T1000 (cell line): Measurements from ENCODE around the gene BRME1.

ENCODE experiments used
- DNase-seq: peaks from one replicate; lab custom pipeline; 2025; ENCODE audit warnings: mixed read lengths; lab: John Stamatoyannopoulos, UW

Gene BRME1

GRCh38 chr19:13887018-13887436 lies 18.9 kb downstream of the BRME1 start:
- no peak for DNase-seq

DNA sequence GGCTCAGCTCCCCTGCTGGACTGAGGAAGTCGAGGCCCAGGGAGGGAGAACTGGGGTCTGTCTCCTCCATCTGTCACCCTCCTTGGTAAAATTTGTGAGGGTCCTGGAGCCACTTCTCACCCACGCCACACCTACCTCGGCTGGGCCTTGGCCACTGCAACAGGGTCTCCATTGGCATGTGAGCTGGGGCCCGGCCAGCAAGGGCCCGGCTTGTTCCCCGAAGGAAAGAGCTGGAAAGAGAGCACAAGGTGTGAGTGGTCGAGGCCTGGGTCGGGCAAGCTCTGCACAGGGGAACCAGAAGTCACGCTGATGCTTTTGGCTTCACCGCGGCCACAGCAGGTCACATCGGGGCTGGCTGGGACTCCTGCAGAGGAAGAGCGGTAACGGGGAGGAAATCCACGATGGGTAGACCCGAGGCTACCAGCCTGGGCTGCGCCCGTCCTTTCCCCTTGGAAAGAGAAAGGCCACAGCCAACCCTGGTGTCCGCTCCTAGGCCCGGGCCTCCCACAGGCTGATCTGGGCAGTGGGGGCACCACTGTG lies 20.0 kb downstream of the BRME1 start:
- DNase-seq, result no peak

GRCh38 chr19:13884726-13885591 lies 21.0 kb downstream of the BRME1 start:
- no peak for DNase-seq

DNA sequence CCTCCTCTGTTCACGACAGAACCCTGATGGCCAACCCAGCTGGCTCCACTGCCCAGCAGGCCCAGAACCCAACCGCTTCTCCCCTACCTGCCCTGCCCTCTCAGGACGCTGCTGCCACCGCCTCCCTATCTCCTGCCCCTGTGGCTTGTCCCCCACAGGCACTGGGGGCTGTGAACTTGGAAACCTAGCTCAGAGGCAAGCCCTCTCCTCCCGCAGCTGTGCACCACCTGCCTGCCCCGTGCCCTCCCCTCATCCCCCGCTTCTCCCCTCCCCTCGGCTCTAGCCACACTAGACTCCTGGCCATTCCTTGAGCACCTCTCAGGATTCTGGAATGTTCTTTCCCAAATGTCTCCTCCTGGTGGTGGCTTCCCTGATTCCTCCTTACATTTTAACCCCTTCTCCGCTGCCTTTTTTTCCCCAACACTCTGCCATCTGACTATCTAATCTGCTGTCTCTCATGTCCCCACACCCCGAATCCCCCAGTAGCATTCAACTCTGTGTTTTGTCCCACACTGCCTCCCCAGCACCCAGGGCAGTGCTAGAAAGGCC lies 22.3 kb downstream of the BRME1 start:
- no peak for DNase-seq

DNA sequence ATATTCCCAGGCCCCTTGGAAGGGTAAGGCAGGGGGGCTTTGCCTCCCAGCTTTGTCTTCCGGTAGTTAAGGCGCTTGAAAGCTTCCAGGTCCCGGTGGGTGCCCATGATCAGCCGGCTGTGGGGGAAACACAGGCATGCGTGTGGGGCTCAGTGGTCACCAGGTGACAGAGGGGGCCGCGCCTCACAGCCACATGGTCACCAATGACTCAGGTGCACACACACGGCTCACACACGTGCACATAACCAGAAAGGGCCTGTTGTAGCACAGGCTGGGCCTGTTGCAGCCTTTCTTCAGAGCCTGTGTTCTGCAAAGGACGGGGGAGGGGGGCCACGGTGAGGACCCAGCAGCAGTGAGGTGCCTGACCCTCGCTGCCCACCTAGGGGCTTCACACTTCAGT lies 23.1 kb downstream of the BRME1 start:
- DNase-seq, result no peak

GRCh38 chr19:13882419-13882795 lies 23.5 kb downstream of the BRME1 start:
- DNase-seq, result no peak

DNA sequence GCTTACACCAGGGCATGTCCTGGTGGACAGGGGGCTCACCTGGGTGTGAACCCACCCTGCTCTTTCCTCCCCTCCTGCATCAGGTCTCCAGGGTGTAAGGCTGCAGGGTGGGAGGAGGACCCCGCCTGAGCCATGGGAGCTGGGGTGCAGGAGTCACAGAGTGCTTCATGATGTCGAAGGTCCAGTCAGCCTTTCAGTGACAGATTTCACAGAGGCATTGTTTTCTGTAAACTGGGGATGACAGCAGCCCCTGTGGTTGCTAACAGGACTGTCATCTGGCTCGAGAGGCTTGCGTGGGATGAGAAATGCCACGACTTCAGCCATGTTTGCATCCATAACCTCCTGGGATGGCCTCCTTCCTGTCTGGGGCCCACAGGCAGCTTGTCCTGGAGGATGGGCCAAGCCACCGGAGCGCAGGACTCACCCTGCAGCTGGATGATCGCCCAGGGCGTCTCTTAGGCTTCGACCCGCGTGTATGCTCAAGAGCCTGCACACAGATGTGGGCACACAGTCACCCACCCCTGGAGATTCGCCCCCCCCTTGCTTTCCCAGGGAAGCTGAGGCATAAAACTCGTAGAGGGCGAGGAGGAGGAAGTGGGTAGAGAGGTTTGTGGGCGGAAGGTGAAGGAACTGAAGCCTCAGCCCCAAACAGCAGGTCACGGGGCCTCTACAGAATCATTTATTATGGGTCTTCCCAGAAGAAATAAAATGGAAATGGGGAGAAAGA lies 24.1 kb downstream of the BRME1 start:
- DNase-seq, result no peak

DNA sequence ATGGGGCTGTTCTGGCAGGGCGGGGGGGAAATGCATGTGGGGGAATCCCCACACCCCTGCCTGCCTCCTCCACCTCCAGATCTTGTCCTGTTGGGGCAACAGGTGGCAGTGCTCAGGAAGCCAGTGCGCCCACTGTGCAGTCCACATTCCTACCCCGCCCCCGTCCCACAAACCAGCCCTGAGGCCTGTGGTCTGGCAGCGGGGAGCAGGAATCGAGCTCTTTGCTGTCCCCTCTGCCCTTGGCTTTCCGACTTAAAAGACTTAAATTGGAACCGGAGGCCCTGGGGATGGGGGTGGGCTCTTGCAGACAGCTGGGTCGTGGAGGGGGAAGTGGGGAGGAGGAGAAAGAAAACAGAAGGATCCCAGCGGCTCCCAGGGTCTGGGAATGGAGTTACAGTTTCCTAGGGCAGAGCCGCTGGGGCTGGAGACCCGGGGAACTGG lies 24.6 kb downstream of the BRME1 start:
- DNase-seq, result no peak

DNA sequence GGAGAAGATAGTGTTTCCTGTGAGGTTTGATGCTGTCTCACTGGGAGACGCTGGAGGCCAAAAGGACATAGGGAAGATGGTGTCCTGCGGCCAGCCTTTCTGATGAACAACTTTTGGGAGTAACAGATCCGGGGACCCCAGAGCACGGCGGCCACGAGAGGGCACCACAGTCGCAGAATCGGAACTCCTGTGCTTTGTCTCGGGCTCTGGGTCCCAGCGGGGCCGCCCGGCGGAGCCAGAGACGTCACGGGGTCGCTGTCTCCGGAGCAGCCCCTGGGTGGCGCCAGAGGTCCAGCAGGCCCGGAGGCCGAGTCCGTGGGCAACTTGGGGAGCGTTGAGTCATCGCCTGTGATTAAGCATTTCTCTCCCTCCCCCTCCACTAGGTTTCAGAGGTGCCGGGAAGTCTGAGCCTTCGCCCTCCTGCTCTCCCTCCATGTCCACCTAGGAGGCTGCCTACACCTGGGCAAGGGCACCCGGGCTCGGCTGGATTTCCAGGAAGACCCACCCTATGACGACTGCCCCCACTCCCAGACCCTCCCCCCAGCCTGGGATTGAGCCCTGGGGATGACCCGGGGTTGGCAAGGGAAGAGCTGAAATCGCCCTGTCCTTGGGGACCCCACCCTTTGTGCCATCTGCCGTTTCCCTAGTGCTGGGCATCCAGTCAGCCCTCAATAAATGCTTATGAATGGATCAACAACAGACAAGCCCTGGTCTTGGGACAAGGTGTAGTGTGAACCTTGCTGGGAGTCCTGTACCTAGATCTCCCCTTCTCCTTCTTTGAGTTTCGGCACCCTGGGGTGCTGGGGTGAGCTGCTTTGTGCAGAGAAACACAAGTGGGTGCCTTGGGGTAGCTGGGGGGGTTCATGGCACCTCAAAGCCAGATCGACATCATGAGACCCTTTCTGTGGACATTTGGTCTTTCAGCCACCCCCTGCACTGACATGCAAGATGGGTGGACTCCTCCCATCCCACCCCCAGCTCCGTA lies 25.6 kb downstream of the BRME1 start:
- DNase-seq, result peak; percentile 98

DNA sequence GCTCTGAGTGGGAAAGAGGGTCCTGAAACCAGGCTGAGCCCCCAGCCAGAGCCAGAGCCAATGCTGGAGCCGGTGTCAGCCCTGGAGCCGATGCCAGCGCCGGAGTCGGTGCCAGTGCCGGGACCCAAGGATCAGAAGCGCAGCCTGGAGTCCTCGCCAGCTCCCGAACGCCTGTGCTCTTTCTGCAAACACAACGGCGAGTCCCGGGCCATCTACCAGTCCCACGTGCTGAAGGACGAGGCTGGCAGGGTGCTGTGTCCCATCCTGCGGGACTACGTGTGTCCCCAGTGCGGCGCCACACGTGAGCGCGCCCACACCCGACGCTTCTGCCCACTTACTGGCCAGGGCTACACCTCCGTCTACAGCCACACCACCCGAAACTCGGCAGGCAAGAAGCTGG lies 28.6 kb downstream of the BRME1 start:
- DNase-seq, result no peak

DNA sequence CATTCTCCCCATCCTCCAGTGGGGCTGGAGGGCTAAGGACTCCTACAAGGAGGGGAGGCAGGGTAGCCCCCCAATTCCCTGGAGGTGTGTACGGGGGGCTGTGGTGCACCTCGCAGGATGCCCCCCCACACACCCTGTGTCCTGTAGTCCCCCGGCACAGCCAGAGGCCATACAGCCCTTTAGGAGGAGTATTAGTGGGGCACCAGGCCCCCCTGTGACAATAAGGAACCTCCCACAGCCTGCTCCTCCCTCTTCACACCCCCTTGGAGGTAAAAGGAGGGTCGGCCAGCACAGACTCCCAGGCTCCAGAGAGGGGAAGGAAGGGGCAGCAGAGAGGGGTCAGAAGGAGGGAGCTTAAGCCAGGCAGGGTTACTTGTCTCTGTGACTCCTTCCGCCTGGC lies 29.1 kb downstream of the BRME1 start, which contains the start of gene NANOS3:
Gene NANOS3 (plus strand): TSS at position 301 of the 400 bp plus-strand sequence. CDS start 115 bp downstream, outside the sequence.
- no peak for DNase-seq

DNA sequence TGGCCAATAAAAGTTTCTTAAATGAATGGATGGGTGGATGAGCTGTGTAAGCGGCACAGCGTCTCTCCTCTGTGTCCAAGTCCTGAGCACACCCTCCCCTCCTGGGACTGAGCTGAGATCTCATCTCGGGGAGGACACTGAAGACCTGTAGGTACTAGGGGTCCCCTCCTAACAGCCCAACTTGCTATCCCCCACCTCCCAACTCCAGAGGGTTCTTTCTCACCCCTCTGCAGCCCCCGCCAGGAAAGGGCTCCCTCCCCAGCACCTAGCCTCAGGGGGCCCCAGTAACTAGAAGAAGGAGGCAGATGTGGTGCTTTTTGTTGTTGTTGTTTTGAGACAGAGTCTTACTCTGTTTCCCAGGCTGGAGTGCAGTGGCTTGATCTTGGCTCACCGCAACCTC lies 30.1 kb downstream of the BRME1 start:
- no peak for DNase-seq

GRCh38 chr19:13873834-13874515 lies 31.9 kb downstream of the BRME1 start:
- DNase-seq, result no peak

GRCh38 chr19:13872695-13873389 lies 33.1 kb downstream of the BRME1 start:
- DNase-seq, result no peak

- DNase-seq, result no peak
Measured at GRCh38 chr19:13872339-13872694, 33.6 kb downstream of the BRME1 start.

DNA sequence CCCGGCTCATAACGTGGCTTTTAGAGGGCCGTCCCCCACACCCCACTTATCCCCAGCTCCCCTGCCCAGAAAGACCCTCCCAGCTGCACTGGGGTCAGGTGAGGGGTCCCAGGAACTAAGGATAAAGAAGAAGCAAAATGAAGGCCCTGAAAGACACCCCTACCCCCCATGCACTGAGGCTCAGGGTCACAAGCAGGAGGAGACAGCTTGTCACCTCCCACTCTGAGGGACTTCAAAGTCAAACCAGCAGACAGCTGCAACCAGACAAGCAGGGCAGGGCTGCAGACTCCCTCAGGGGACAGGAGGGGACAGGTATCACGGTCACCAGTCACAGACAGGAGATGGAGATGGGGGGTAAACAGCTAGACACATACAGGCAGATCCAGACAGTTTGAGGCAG lies 35.0 kb downstream of the BRME1 start:
- DNase-seq, result no peak

DNA sequence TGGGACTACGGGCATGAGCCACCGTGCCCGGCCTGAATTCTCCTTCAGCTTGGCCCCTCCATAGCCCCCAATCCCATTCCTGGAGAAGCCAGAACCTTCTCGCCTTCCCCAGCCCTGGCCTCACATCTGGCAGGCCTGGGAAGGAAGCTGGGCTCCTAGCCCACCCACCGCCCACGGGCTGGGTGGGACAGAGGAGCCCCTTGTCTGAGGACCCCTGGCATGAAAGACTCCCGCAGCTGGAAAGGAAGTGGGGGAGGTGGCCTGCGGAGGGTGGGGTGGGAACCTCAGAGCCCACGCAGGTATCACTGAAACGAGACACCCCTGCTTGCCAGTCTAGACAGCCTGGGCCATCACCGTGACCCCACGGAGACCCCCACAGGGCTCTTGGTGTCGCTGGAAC lies 36.6 kb downstream of the BRME1 start:
- no peak for DNase-seq

DNA sequence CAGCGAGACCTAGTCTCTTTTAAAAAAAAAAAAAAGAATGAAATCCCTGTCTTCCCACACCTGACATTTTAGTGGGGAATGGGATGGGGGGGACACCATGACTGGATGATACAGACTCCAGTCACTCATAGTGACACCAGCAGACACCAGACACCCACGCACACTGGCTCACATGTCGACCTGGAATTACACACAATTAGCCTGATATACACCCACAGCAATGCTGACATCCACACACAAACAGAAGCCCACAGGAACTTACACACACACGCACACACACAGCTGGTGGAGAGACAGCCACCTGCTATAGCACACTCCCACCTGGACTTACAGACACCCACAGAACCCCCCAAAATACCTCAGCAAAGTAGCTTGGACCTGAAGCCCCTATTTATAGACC lies 37.3 kb downstream of the BRME1 start:
- no peak for DNase-seq

GRCh38 chr19:13866463-13867046 lies 39.4 kb downstream of the BRME1 start:
- no peak for DNase-seq
